ENCODE measurements around the gene SEPHS2.
"Not testable (repeated sequence)": the region's sequence is repeated elsewhere in the genome, so short reads cannot be mapped to it uniquely, and the experiment has no call there.

Gene SEPHS2

DNA sequence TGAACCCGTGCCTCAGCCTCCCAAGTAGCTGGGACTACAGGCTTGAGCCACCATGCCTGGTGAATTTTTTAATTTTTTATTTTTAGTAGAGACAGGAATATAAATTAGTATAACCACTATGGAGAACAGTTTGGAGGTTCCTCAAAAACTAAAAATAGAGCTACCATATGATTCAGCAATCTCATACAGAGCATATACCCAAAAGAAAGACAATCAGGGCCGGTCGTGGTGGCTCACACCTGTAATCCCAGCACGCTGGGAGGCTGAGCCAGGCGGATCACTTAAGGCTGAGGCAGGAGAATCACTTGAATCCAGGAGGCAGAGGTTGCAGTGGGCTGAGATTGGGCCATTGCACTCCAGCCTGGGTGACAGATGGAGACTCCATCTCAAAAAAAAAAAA lies 15.8 kb upstream of the SEPHS2 start:
- not testable (repeated sequence) for DNase-seq

DNA sequence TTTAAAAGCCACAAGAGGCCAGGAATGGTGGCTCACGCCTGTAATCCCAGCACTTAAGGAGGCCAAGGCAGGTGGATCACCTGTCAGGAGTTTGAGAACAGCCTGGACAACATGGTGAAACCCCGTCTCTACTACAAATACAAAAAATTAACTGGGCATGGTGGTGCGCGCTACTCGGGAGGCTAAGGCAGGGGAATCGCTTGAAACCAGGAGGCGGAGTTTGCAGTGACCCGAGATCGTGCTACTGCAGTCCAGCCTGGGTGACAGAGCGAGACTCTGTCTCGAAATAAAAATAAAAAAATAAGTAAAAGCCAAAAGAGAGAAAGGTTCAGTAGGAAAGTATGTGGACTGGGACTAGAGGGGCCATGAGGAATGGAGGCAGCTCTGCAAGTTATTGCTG lies 13.8 kb upstream of the SEPHS2 start:
- DNase-seq = no peak

DNA sequence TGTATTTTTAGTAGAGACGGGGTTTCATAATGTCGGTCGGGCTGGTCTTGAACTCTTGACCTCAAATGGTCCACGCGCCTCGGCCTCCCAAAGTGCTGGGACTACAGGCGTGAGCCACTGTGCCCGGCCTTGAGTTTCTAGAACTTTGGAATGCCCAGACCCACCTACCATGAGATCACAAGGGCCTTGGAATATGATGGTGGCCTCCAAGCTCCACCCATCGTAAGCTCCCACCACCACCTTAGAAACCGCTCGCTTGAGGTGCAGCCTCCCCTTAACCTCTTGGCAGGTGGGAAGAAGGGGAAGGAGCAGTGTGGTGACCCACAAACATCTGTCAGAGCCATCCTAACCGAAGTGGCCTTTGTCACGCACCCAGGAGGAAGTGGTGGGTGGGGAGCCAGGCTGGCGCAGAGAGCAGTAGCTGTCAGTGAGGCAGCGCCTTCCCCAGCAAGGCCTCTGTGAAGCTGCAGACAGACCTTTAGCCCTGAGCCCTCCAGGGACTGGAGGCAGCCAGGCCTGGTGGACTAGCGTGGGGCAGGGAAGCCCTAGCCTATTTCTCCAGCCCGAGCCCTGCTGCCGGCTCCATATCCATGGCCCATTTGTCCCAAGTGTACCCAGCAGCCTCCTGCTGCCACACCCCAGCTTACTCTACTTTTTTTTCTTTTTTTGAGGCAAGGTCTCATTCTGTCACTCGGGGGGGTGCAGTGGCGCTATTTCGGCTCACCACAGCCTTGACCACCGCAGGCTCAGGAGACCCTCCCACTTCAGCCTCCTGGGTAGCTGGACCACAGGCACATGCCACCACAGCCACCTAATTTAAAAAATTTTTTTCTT lies 13.1 kb upstream of the SEPHS2 start:
- peak; percentile 93 for DNase-seq

DNA sequence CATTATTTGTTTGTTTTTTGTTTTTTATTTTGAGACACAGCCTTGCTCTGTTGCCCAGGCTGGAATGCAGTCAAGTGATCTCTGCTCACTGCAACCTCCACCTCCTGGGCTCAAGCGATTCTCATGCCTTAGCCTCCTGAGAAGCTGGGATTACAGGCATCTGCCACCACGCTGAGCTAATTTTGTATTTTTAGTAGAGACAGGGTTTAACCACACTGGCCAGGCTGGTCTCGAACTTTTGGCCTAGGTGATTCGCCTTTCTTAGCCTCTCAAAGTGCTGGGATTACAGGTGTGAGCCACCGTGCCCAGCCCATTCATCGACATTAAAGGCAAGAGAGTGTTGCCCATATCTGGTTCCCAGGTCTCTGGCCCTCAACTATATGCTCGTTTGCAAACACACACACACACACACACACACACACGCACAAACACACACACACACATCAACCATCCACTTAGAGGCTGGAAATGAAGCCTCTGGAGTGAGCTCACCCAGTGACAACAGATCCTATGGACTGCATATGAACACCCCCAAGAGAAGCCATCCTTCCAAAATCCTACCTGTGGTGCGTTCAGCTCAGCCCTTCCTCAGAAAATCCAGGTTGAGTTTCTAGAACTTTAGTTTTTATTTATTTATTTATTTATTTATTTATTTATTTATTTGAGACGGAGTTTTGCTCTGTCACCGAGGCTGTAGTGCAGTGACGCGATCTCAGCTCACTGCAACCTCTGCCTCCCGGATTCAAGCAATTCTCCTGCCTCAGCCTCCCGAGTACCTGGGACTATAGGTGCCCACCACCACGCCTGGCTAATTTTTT lies 12.3 kb upstream of the SEPHS2 start:
- DNase-seq = no peak

DNA sequence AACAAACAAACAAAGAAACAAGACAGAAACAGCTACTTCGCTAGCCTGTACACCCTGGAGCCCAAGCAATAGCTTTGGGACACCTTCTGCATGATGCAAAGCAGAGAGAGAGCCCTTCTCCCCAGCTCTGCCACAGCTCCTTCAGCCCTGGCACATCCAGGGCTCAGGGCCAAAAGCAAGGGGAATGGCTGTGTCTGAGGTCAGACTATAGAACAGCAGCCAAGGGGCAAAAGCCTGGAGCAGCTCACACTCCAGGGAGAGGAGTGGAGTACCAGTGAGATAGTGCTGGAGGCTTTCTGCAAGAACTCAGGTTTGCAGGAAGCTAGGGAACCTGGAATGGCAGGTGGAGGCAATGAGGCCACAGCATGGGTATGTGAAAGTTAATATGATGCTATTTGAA lies 11.6 kb upstream of the SEPHS2 start:
- DNase-seq = no peak

DNA sequence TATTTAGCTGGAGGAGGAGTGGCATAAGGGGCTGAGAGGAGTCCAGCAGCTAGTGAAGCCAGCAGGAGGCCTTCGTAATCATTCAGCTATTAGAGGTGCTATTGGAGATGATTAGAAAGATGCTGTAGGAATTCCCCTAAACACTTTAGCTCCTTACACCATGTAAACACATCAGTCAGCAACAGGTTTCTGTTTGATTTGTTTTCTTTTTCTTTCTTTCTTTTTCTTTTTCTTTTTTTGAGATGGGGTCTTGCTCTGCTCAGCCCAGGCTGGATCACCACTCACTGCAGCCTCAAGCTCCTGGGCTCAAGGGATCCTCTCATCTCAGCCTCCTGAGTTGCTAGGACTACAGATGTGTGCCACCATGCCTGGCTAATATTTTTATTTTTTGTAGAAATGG lies 10.6 kb upstream of the SEPHS2 start:
- no peak for DNase-seq

DNA sequence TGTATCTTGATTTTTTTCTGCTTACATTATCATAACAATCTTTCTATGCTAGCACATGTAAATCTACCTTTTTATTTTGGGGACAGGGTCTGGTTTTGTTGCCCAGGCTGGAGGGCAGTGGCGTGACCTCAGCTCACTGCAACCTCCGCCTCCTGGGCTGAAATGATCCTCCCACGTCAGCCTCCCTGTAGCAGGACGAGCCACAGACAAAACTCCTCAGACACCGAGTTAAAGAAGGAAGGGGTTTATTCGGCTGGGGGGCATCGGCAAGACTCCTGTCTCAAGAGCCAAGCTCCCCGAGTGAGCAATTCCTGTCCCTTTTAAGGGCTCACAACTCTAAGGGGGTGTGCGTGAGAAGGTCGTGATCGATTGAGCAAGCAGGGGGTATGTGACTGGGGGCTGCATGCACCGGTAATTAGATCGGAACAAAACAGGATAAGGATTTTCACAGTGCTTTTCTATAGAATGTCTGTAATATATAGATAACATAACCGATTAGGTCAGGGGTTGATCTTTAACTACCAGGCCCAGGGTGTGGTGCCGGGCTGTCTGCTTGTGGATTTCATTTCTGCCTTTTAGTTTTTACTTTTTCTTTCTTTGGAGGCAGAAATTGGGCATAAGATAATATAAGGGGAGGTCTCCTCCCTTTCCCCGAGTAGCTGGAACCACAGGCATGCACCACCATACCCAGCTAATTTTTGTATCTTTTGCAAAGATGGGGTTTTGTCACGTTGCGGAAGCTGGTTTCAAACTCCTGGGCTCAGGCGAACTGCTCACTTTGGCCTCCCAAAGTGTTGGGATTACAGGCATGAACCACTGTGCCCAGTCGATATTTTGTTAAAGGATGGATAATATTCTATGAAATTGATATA lies 7.3 kb upstream of the SEPHS2 start:
- DNase-seq = not testable (repeated sequence)

DNA sequence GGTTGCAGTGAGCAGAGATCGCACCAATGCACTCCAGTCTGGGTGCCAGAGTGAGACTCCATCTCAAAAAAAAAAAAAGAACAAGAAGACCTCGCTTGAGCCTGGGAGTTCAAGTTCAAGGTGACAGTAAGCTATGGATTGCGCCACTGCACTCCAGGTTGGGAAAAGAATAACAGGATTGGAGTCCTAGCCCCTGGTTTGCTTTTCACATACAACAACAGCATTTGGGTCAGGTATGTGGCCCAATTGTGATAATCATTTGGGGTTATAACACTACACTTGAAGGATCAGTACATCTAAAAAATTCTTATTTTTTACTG lies 3.4 kb upstream of the SEPHS2 start:
- DNase-seq = no peak

DNA sequence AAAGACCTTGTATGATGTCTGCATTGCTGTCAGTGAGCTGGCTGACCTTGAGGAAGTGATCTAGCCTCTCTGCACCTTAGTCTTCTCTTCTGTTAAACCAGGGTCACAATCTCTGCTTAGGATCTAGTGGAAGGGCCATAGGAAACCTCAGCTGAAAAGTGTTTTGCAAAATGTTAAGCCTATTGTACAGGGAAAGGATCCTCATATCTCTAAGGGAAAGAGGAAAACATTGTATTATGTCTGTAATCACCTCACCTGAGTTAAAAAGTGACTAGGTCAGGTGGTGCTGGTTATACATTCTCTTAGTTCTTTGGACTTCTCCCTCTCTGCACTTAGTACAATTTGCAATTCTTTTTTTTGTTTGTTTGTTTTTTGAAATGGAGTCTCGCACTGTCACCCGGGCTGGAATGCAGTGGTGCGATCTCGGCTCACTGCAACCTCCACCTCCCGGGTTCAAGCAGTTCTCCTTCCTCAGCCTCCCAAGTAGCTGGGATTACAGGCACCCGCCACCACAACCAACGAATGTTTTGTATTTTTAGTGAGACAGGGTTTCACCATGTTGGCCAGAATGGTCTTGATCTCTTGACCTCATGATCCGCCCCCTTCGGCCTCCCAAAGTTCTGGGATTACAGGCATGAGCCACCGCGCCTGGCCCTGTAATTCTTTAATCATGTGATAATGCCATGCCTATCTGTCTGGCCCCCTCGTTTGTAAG lies 2.0 kb upstream of the SEPHS2 start:
- no peak for DNase-seq

DNA sequence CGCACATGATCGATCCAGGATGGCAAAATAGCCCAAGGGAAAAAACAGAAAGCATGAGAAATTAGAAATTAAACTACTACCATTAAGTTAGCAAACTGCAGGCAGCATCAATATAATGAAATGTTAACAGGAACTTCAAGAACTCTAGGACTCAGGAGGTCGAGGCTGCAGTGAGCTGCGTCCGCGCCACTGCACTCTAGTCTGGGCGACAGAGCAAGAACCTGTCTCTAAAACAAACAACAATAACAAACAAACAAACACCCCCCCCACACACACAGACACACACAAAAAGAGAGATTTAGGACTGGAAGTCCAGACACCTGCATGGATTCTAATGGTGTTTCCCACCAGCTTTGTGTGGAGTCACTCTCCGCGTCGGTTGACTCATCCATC lies 525 bp upstream of the SEPHS2 start:
- DNase-seq = no peak

DNA sequence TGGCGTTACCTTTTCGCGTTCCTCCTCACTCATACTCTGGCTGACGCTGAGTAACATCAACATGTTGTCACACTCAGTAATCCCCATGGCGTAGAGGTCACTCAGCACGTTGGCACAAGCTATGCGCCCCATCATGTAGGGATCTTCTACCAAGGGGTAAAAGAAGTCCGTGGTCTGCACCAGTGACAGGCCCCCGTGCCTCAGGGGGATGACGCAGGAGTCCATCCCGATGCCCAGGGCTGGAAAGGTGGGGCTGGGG lies 596 bp downstream of the SEPHS2 start:
- DNase-seq = no peak

DNA sequence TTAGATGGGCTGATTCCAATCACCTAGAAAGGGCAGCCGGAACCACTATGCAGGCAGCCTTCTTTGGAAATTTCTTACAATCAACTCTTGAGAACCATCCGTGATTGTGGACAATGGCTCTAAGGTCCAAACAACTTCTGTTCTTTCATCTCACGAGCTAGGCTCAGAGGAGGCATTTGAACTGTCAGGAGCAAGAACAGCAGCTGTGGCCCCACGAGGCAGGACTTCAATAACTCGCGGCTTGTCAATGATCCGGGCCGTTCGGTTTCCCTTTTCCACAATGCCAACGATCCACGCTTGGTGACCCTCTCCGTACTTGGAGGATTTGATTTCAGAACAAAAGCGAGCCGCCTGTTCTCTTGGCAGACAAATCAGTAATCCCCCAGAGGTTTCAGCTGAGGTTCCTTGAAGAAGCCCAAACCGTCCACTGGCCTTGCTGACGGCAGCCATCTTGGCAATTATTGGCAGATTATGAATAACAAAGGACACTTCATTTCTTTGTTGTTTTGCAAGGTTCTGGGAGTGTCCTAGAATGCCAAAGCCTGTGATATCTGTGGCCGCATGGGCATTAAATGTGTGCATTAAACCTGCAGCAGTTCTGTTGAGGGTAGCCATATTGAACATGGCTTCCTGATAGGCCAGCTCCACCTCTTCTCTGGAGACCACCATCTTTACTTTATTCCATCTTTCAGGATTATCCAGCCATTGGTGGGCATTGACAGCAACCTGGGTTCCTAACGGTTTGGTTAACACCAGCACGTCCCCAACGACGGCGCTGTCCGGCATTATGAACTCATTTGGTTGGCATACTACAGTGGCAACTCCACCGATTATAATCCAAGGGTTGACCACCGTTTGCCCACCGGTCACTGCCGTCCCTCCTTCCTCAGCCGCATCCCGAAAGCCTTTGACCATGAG lies 1.2 kb downstream of the SEPHS2 start:
- no peak for DNase-seq

DNA sequence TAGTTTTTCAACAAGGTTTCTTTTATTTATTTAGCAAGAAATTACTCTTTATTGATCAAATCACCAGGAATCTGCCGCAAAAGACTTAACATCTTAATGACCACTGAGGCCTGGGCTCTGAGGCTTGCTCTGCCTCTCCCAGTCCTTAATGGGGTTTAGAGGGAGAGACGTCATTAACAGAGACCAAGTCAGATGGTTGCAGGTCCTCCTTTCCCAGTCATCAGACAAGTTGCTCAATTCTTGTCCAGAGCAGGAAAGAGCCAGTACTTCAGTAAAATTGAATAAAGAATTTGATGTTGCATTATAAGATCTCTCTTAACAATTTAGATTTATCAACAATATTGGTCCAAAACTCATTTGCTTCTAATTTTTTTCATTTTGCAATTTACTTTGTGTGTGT lies 2.0 kb downstream of the SEPHS2 start:
- DNase-seq = no peak

DNA sequence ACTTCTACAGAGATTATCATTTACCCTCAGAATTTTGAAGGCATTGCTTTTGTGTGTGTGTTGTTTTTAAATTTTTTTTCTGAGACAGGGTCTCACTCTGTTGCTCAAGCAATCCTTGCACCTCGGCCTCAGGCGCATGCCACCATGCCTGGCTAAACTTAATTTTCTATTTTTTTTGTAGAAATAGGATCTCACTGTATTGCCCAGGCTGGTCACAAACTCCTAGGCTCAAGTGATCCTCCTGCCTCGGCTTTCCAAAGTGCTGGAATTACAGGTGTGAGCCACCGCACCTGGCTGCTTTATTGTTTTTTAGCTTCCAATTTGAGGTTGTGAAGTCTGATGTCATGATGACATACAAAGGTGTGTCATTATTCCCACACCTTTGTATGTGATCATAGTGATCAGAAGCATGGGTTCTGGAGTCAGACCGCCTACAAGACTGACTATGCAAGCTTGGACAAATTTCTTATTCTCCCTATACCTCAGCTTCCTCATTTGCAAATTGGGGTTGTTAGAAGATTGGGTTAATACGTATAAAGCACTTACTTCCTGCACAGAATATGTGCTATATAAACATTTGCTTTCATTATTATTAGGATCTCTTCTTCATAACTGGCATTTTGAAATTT lies 5.8 kb downstream of the SEPHS2 start:
- no peak for DNase-seq

DNA sequence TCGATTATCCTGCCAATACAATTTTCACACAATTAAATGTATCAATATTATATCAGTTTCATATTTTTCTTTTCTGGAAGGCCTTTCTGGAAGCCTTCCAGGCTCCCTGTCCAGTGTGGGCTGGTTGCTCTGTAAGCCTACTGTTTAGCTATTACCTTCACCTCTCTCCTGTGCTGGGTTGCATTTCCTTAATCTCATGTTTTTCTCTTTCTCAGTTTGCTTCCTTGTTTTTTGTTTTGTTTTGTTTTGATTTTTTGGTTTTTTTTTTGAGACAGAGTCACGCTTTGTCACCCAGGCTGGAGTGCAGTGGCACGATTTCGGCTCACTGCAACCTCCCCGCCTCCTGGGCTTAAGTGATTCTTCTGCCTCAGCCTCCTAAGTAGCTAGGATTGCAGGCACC lies 6.8 kb downstream of the SEPHS2 start:
- DNase-seq = no peak

DNA sequence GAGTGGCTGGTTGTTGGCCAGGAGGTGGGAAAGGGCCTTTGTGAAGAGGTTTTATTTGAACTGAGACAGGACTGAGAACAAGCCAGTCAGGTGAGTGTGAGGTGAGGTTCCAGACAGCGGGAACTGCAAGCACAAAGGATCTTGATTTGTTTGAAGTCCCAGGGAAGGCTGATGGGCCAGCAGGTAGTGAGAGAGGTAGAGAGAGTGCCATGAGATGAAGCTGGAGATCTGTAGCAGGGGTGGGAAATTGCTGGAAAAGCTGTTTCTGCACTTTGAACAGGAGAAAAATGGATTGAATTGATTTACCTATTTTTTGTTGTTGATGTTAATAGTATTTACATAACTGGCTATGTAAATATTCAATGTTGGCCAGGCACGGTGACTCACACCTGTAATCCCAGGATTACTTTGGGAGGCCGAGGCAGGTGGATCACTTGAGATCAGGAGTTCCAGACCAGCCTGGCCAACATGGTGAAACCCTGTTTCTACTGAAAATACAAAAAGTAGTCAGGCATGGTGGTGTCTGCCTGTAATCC lies 8.1 kb downstream of the SEPHS2 start:
- no peak for DNase-seq

DNA sequence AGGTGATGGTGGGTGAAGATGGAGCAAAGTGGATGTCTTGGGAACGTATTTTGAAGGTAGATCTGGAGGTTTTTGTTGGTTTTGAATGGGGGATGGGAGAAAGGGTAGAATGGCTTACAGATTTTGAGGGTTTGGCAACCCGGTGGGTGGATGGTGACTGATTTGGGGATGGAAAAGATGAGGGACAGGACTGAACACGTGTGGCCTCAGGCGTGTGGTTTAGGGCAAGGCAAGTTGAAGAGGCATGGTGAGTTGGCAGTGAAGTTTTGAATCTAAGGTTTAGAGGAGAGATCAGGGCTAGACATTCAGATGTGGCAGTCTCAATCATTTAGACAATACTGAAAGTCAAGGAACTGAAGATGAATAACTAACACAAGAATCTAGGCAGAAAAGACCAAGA lies 10.8 kb downstream of the SEPHS2 start:
- peak; percentile 89 for DNase-seq

DNA sequence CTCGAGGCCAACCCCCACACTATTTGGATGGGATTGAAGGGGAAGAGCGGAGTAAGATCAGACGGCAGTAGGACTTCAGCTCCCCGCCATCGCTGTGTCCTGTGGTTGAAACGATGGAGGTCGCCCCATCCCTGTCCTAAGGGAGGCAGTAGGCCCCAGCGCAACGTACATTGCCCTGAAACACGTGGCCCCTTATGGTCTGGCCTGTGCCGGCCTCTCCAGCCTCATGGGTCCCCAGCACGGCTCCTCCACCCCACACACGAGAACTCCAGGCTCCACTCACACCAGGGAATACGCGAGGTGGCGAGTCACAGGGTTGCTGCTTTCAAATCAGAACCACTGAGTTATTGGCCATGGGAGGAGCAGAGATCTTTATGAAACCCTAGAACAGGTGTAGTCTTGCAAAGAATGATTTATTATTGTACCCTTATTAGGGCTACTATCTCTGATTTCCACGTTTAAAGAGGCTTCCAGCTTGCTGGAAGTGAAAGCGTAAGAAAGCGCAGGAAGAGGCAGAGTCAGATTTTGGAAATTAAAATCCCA lies 15.2 kb downstream of the SEPHS2 start:
- DNase-seq = peak; percentile 49

DNA sequence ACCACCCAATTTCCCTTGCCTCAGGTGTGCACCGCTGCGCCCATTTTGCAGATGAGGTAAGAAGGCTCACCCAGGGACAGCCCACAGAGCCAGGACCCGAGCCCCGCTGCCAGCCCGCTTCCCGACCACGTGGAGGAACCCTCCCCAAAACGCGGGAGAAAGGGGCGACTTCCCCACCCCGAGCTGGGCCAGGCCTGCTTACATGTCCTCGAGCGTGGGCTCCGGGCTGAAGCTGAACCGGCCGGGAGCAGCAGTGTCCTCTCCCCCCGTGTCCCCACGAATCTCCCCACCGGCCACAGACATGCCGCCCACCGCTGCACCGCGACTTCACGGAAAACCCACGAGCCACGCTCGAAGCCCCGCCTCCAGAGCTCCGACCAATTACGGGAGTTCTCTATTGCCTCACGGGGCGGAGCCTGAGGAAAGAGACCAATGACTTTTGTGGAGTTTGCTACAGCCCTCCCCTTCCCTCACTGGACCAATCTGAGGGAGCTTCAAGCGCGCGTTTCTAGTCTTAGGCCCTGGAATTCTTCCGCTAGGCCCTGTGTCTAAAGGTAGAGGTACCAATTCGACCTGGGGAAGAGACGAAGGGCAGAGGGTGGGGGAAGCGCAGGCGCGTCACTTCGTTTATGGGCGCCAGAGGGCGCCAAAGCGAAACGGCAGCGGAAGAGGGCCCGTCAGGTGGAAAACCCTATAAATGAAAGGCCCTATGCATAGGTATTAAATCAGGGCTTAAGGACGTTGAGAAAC lies 15.8 kb downstream of the SEPHS2 start, which contains the start of gene DCTPP1:
TSS of gene DCTPP1 (minus strand) at position 353 of the 750 bp plus-strand sequence. CDS start at position 303, 50 bp downstream.
- peak; percentile 98 for DNase-seq

DNA sequence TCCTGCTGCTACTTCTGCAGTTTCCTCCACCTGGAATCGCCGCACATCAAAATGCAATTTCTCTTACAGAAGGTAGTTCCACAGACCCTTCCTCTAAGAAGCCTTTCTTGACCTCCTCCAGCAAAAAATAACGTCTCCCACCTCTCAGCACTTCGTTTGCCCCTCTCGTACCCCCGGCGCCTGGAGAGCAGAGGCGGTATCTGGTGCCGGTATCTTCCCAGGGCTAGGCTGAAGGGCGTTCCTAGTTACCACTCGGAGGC lies 16.3 kb downstream of the SEPHS2 start:
- DNase-seq = no peak

Data from activated CD4-positive, alpha-beta T cell treated with anti-CD3 and anti-CD28 coated beads for 48 hours (primary cell).